ENCODE results near the gene PEX11B.
A peak's percentile ranks its signal among the peaks of the same experiment; 100 is the strongest.

GRCh38 chr1:145871994-145872924, 46.3 kb downstream of the PEX11B start:
- TF ChIP-seq CTCF (IDR thresholded peaks at IDR 0.05) (no peak), POLR2A (IDR thresholded peaks at IDR 0.05) (peak; percentile 44)

Data from right lobe of liver (tissue), 4 donors.